ENCODE data around the gene KLHL5. TPM values are rescaled to one million over a fixed set of nuclear protein-coding genes. Genes with fewer than 3 reads are reported as not detected.

The KLHL5 gene
- polyA plus RNA-seq, 1 donor from 2014 or later: 33.8 TPM

GRCh38 chr4:39026096-39026495 lies 35.9 kb upstream of the KLHL5 start:
- Histone ChIP-seq H3K79me2 (replicated peaks; ENCODE audit: insufficient read depth, low read length) (no peaks in the 10 kb centered on the region), H3K4me3 (ENCODE audit: low read length) (no peak overlapping the region), H3K27ac (ENCODE audit: low read length) (no peak overlapping the region), H3K9me3 (ENCODE audit: low read length) (no peaks in the 10 kb centered on the region), H4K20me1 (ENCODE audit: insufficient read depth) (no peaks in the 10 kb centered on the region), H3K9me2 (ENCODE audit: insufficient read depth, low read length) (no peaks in the 10 kb centered on the region), H3K27me3 (ENCODE audit: insufficient read depth, low read depth, low read length) (no peaks in the 10 kb centered on the region), H2AFZ (ENCODE audit: low read depth, low read length) (no peak overlapping the region), H3K9ac (ENCODE audit: low read length) (no peak overlapping the region), H3K36me3 (ENCODE audit: insufficient read depth, low read length) (no peaks in the 10 kb centered on the region), H3K4me2 (ENCODE audit: low read length) (no peak overlapping the region), H3F3A (ENCODE audit: insufficient read depth, low read length, poor library complexity, severe bottlenecking) (no peaks in the 10 kb centered on the region)
- TF ChIP-seq EZH2 (IDR thresholded peaks at IDR 0.05; ENCODE audit: borderline replicate concordance, insufficient read depth, low read length, poor library complexity, severe bottlenecking): no peak
- no peak for TF ChIP-seq POLR2AphosphoS5 (IDR thresholded peaks at IDR 0.05)
- no peak for TF ChIP-seq EP300 (conservative IDR thresholded peaks at IDR 0.05; ENCODE audit: poor library complexity, severe bottlenecking)
- no peak for TF ChIP-seq TAF1 (IDR thresholded peaks at IDR 0.05; ENCODE audit: low read depth)
- no peak for TF ChIP-seq RAD21 (conservative IDR thresholded peaks at IDR 0.05)
- TF ChIP-seq SMC3 (conservative IDR thresholded peaks at IDR 0.05; ENCODE audit: poor library complexity): no peak
- no peak for TF ChIP-seq MXI1 (conservative IDR thresholded peaks at IDR 0.05; ENCODE audit: poor library complexity, severe bottlenecking)

GRCh38 chr4:39029752-39030694 lies 32.0 kb upstream of the KLHL5 start:
- no peaks in the 10 kb centered on the region for H3K79me2 ChIP-seq (replicated peaks; ENCODE audit: insufficient read depth, low read length)
- H3K27ac ChIP-seq (ENCODE audit: low read length): no peak overlapping the region

More at GRCh38 chr4:39029752-39030694, 32.0 kb upstream of the KLHL5 start:
- H2AFZ ChIP-seq (ENCODE audit: low read depth, low read length): no peak overlapping the region
- H3K4me3 ChIP-seq (ENCODE audit: low read length): no peak overlapping the region
- H4K20me1 ChIP-seq (ENCODE audit: insufficient read depth): no peaks in the 10 kb centered on the region
- H3K9me2 ChIP-seq (ENCODE audit: insufficient read depth, low read length): no peaks in the 10 kb centered on the region
- TF ChIP-seq SMC3 (conservative IDR thresholded peaks at IDR 0.05; ENCODE audit: poor library complexity) (no peak), MXI1 (conservative IDR thresholded peaks at IDR 0.05; ENCODE audit: poor library complexity, severe bottlenecking) (no peak), POLR2AphosphoS5 (IDR thresholded peaks at IDR 0.05) (no peak), RAD21 (conservative IDR thresholded peaks at IDR 0.05) (no peak), TAF1 (IDR thresholded peaks at IDR 0.05; ENCODE audit: low read depth) (no peak), EZH2 (IDR thresholded peaks at IDR 0.05; ENCODE audit: borderline replicate concordance, insufficient read depth, low read length, poor library complexity, severe bottlenecking) (no peak), EP300 (conservative IDR thresholded peaks at IDR 0.05; ENCODE audit: poor library complexity, severe bottlenecking) (no peak)
- TF ChIP-seq, protein P1, sequence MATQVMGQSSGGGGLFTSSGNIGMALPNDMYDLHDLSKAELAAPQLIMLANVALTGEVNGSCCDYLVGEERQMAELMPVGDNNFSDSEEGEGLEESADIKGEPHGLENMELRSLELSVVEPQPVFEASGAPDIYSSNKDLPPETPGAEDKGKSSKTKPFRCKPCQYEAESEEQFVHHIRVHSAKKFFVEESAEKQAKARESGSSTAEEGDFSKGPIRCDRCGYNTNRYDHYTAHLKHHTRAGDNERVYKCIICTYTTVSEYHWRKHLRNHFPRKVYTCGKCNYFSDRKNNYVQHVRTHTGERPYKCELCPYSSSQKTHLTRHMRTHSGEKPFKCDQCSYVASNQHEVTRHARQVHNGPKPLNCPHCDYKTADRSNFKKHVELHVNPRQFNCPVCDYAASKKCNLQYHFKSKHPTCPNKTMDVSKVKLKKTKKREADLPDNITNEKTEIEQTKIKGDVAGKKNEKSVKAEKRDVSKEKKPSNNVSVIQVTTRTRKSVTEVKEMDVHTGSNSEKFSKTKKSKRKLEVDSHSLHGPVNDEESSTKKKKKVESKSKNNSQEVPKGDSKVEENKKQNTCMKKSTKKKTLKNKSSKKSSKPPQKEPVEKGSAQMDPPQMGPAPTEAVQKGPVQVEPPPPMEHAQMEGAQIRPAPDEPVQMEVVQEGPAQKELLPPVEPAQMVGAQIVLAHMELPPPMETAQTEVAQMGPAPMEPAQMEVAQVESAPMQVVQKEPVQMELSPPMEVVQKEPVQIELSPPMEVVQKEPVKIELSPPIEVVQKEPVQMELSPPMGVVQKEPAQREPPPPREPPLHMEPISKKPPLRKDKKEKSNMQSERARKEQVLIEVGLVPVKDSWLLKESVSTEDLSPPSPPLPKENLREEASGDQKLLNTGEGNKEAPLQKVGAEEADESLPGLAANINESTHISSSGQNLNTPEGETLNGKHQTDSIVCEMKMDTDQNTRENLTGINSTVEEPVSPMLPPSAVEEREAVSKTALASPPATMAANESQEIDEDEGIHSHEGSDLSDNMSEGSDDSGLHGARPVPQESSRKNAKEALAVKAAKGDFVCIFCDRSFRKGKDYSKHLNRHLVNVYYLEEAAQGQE (IDR thresholded peaks at IDR 0.05; ENCODE audit: borderline replicate concordance): no peak
- TF ChIP-seq, protein P2, sequence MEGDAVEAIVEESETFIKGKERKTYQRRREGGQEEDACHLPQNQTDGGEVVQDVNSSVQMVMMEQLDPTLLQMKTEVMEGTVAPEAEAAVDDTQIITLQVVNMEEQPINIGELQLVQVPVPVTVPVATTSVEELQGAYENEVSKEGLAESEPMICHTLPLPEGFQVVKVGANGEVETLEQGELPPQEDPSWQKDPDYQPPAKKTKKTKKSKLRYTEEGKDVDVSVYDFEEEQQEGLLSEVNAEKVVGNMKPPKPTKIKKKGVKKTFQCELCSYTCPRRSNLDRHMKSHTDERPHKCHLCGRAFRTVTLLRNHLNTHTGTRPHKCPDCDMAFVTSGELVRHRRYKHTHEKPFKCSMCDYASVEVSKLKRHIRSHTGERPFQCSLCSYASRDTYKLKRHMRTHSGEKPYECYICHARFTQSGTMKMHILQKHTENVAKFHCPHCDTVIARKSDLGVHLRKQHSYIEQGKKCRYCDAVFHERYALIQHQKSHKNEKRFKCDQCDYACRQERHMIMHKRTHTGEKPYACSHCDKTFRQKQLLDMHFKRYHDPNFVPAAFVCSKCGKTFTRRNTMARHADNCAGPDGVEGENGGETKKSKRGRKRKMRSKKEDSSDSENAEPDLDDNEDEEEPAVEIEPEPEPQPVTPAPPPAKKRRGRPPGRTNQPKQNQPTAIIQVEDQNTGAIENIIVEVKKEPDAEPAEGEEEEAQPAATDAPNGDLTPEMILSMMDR (IDR thresholded peaks at IDR 0.05; ENCODE audit: poor library complexity, severe bottlenecking): no peak
- H3F3A ChIP-seq (ENCODE audit: insufficient read depth, low read length, poor library complexity, severe bottlenecking): no peaks in the 10 kb centered on the region
- no peak overlapping the region for H3K4me2 ChIP-seq (ENCODE audit: low read length)
- no peaks in the 10 kb centered on the region for H3K36me3 ChIP-seq (ENCODE audit: insufficient read depth, low read length)
- H3K9me3 ChIP-seq (ENCODE audit: low read length): no peaks in the 10 kb centered on the region
- H3K27me3 ChIP-seq (ENCODE audit: insufficient read depth, low read depth, low read length): no peaks in the 10 kb centered on the region
- no peak overlapping the region for H3K9ac ChIP-seq (ENCODE audit: low read length)

All from neural cell (in vitro differentiated cells).